SK-N-SH (cell line): ENCODE measurements around the gene DBNDD2. TPM values are rescaled to one million over a fixed set of nuclear protein-coding genes. Genes with fewer than 3 reads are reported as not detected.

ENCODE experiments used
- CTCF ChIA-PET: fragments of 300-600, 350-600 bp; formaldehyde crosslinking; extraction: SDS; loops from one replicate; lab custom pipeline; 2021; lab: Yijun Ruan, JAX
- POLR2A ChIA-PET: fragments of 350-600 bp; sonication (Branson Sonifier 250); formaldehyde crosslinking; extraction: SDS; loops from one replicate; lab custom pipeline; 2020; ENCODE audit warnings: antibody characterized with exemption, inconsistent platforms; lab: Yijun Ruan, JAX
- DNase-seq: peaks from one replicate; pipeline ENCODE4 v3.0.0; 2012
- H2AFZ ChIP-seq: fragments of 200-600 bp; sonication (generic); 2 replicates; pipeline ENCODE4 v1.8.1; 2016; ENCODE audit warnings: antibody characterized with exemption, mild to moderate bottlenecking, low read depth
- H3F3A ChIP-seq: fragments of 200-600 bp; sonication (generic); replicated peaks from 2 replicates; pipeline ENCODE3; 2016; ENCODE audit warnings: antibody characterized with exemption, mild to moderate bottlenecking; ENCODE audit not compliant: insufficient read depth
- H3K27ac ChIP-seq, 2 experiments: fragments of 200-500 bp in 1 of 2; fragments of 200-600 bp in 1 of 2; sonication (Bioruptor generic) in 1 of 2; sonication (generic), shearing (Covaris generic) in 1 of 2; 2 replicates each; pipeline versions ENCODE4 v1.5.1 to v1.6.1; 2014 to 2016; ENCODE audit warnings: low read depth in 2 of 2, inconsistent platforms in 1 of 2, low read length in 1 of 2, mild to moderate bottlenecking in 1 of 2, mixed read lengths in 1 of 2
- H3K27me3 ChIP-seq: fragments of 200-600 bp; sonication (generic), shearing (Covaris generic); 2 replicates; pipeline ENCODE4 v1.6.1; 2016; ENCODE audit warnings: mixed run types; ENCODE audit not compliant: insufficient read depth
- H3K36me3 ChIP-seq, 2 experiments: fragments of 200-500 bp in 1 of 2; fragments of 200-600 bp in 1 of 2; sonication (Bioruptor generic) in 1 of 2; sonication (generic) in 1 of 2; replicated peaks in 1 of 2; 2 replicates each; pipeline versions ENCODE3 to v1.5.1; 2014 to 2016; ENCODE audit warnings: low read length in 1 of 2, mild to moderate bottlenecking in 1 of 2; ENCODE audit not compliant: insufficient read depth in 2 of 2, control insufficient read depth in 1 of 2
- H3K4me1 ChIP-seq, 2 experiments: fragments of 200-500 bp in 1 of 2; fragments of 200-600 bp in 1 of 2; sonication (Bioruptor generic) in 1 of 2; sonication (generic), shearing (Covaris generic) in 1 of 2; 2 replicates each; pipeline versions ENCODE4 v1.5.1 to v1.6.1; 2014 to 2016; ENCODE audit warnings: low read depth in 1 of 2, low read length in 1 of 2, mixed run types in 1 of 2; ENCODE audit not compliant: insufficient read depth in 2 of 2, control insufficient read depth in 1 of 2
- H3K4me2 ChIP-seq: fragments of 200-600 bp; sonication (generic), shearing (Covaris generic); 2 replicates; pipeline ENCODE4 v1.6.1; 2017; ENCODE audit warnings: mixed run types
- H3K4me3 ChIP-seq, 2 experiments: fragments of 200-500 bp in 1 of 2; fragments of 200-600 bp in 1 of 2; sonication (Bioruptor generic) in 1 of 2; sonication (generic), shearing (Covaris generic) in 1 of 2; 2 replicates each; pipeline versions ENCODE4 v1.5.1 to v1.8.1; 2014 to 2016; ENCODE audit warnings: low read depth in 2 of 2, inconsistent platforms in 1 of 2, low read length in 1 of 2, mild to moderate bottlenecking in 1 of 2, mixed read lengths in 1 of 2, moderate library complexity in 1 of 2
- H3K79me2 ChIP-seq: fragments of 200-600 bp; sonication (generic); 2 replicates; pipeline ENCODE4 v1.8.1; 2017; ENCODE audit warnings: mild to moderate bottlenecking; ENCODE audit not compliant: insufficient read depth
- H3K9ac ChIP-seq: fragments of 200-600 bp; sonication (generic); 2 replicates; pipeline ENCODE4 v1.6.1; 2017; ENCODE audit warnings: mixed run types
- H3K9me2 ChIP-seq: fragments of 200-600 bp; sonication (generic); 2 replicates; pipeline ENCODE4 v1.6.1; 2017; ENCODE audit warnings: mixed run types
- H3K9me3 ChIP-seq: fragments of 200-600 bp; sonication (generic); 2 replicates; pipeline ENCODE4 v1.6.1; 2017; ENCODE audit warnings: mixed run types, mild to moderate bottlenecking, moderate library complexity
- H4K20me1 ChIP-seq: fragments of 200-600 bp; sonication (generic); 2 replicates; pipeline ENCODE4 v1.6.1; 2017; ENCODE audit warnings: mild to moderate bottlenecking, mixed run types; ENCODE audit not compliant: insufficient read depth
- ELF1 ChIP-seq: IDR thresholded peaks from 2 replicates; pipeline ENCODE4 v1.4.0; 2012
- EZH2phosphoT487 ChIP-seq: fragments of 200-600 bp; sonication (generic); IDR thresholded peaks from 2 replicates; pipeline ENCODE4 v1.6.1; 2017; ENCODE audit warnings: low read depth, mixed run types, mild to moderate bottlenecking, antibody characterized with exemption, moderate library complexity, borderline replicate concordance
- FOSL2 ChIP-seq: IDR thresholded peaks from 2 replicates; pipeline ENCODE4 v1.4.0; 2012; ENCODE audit warnings: low read depth, mild to moderate bottlenecking, moderate library complexity, borderline replicate concordance
- FOXJ3 ChIP-seq: sonication (generic); formaldehyde crosslinking; IDR thresholded peaks from 2 replicates; pipeline ENCODE4 v1.5.1; 2020; ENCODE audit warnings: mild to moderate bottlenecking, missing genetic modification reagents
- JUND ChIP-seq: IDR thresholded peaks from 2 replicates; pipeline ENCODE4 v1.4.0; 2012
- MEF2A ChIP-seq: IDR thresholded peaks from 2 replicates; pipeline ENCODE4 v1.4.0; 2012; ENCODE audit warnings: low read depth, borderline replicate concordance
- MXI1 ChIP-seq: IDR thresholded peaks from 2 replicates; pipeline ENCODE4 v1.6.1; 2012; ENCODE audit warnings: mild to moderate bottlenecking, low read depth, low read length, improper control_type of control experiment
- PBX3 ChIP-seq: IDR thresholded peaks from 2 replicates; pipeline ENCODE4; 2012
- POLR2AphosphoS5 ChIP-seq: IDR thresholded peaks from 2 replicates; pipeline ENCODE4 v1.6.1; 2012; ENCODE audit warnings: low read depth, low read length
- RAD21 ChIP-seq: IDR thresholded peaks from 2 replicates; pipeline ENCODE4 v1.6.1; 2012; ENCODE audit warnings: mild to moderate bottlenecking, low read length
- REST ChIP-seq: IDR thresholded peaks from 2 replicates; pipeline ENCODE4 v1.6.1; 2012; ENCODE audit warnings: mild to moderate bottlenecking, low read depth, low read length, moderate library complexity
- RFX5 ChIP-seq: IDR thresholded peaks from 2 replicates; pipeline ENCODE4 v1.6.1; 2012; ENCODE audit warnings: mild to moderate bottlenecking, improper control_type of control experiment, low read length
- RXRA ChIP-seq: IDR thresholded peaks from 2 replicates; pipeline ENCODE4 v1.4.0; 2012; ENCODE audit warnings: low read depth, mild to moderate bottlenecking, borderline replicate concordance
- TCF12 ChIP-seq: IDR thresholded peaks from 2 replicates; pipeline ENCODE4 v1.4.0; 2012
- TEAD4 ChIP-seq: IDR thresholded peaks from 2 replicates; pipeline ENCODE4 v1.4.0; 2012; ENCODE audit warnings: mild to moderate bottlenecking, borderline replicate concordance; ENCODE audit not compliant: insufficient read depth
- YY1 ChIP-seq: IDR thresholded peaks from 2 replicates; pipeline ENCODE4 v1.4.0; 2012; ENCODE audit warnings: low read depth, mild to moderate bottlenecking
- ZBTB33 ChIP-seq: IDR thresholded peaks from 2 replicates; pipeline ENCODE4 v1.4.0; 2012; ENCODE audit warnings: low read depth, borderline replicate concordance
- WGBS: methylation state at CpG from one replicate; pipeline ENCODE4 v1.1.6; 2017; ENCODE audit warnings: low lambda C conversion rate; 5-methylcytosine and 5-hydroxymethylcytosine counted together
- polyA plus RNA-seq, 3 experiments: library from polyadenylated mRNA; depleted of rRNA; stranded (reverse); fragments of >200 nt; gene quantifications; 2 replicates each; pipeline ENCODE4 v1.2.3, GENCODE V29; 2012
- TF ChIP-seq, protein P1 (sequence below): IDR thresholded peaks from 2 replicates; pipeline ENCODE4 v1.4.0; 2012; ENCODE audit warnings: low read depth
- TF ChIP-seq, protein P2 (sequence below): fragments of 150-350 bp; IDR thresholded peaks from 2 replicates; pipeline ENCODE4 v1.6.1; 2016; ENCODE audit warnings: mild to moderate bottlenecking, low read depth, low read length

DBNDD2 gene
- polyA plus RNA-seq, 1 of the 3 experiments (the other 2 are of a cell fraction) = 22.4 TPM

DNA sequence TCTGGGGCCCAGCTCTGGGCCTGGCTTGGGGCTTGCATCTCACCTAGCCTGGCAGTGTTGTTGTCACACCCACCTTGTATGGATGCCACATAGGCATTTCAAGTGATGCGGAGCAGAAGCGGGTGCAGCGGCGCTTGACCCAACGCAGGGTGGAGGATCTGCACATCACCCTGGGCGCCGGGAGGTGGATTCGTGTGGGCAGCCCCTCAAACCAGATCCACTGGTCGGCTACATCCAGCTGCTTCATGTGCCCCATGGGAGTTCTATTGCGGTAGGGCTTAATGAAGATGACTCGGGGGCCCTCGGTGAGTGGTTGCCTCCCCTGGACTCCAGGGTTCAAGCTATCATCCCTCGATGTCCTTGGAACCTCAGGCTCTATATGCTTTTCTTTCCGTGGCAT lies 33.1 kb upstream of the DBNDD2 start:
- no peak overlapping the region for H3K4me2 ChIP-seq
- no peaks in the 10 kb centered on the region for H3K36me3 ChIP-seq
- no peaks in the 10 kb centered on the region for H3F3A ChIP-seq
- H3K27me3 ChIP-seq = no peaks in the 10 kb centered on the region
- H3K9me3 ChIP-seq = no peaks in the 10 kb centered on the region
- H3K9ac ChIP-seq = no peak overlapping the region
- no peaks in the 10 kb centered on the region for H4K20me1 ChIP-seq
- no peak overlapping the region for H3K4me3 ChIP-seq
- WGBS = 96% methylated on average over 14 of the region's 14 CpGs
- H2AFZ ChIP-seq = no peak overlapping the region
- H3K27ac ChIP-seq = no peak overlapping the region
- no peak for DNase-seq
- no peaks in the 10 kb centered on the region for H3K4me1 ChIP-seq
- H3K9me2 ChIP-seq = no peaks in the 10 kb centered on the region
- ChIA-PET POLR2A (no interaction called here), CTCF (interaction anchor here (0.7 to 15.6 kb wide), 12 partner anchors 12 to 396 kb away, joined by 3 to 143 read pairs (median 10); partner anchors contain the start of genes DBNDD2 and SYS1)
- no peaks in the 10 kb centered on the region for H3K79me2 ChIP-seq
- no peak for TF ChIP-seq RXRA
- no peak for TF ChIP-seq TEAD4
- TF ChIP-seq ZBTB33 = no peak
- TF ChIP-seq ELF1 = no peak
- no peak for TF ChIP-seq EZH2phosphoT487
- no peak for TF ChIP-seq PBX3
- TF ChIP-seq JUND = no peak
- TF ChIP-seq YY1 = no peak
- no peak for TF ChIP-seq MXI1
- TF ChIP-seq TCF12 = no peak
- no peak for TF ChIP-seq FOSL2
- no peak for TF ChIP-seq FOXJ3 (CRISPR knock-in tag)
- TF ChIP-seq, protein P1, sequence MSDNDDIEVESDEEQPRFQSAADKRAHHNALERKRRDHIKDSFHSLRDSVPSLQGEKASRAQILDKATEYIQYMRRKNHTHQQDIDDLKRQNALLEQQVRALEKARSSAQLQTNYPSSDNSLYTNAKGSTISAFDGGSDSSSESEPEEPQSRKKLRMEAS = no peak
- no peak for TF ChIP-seq REST
- no peak for TF ChIP-seq MEF2A
- TF ChIP-seq POLR2AphosphoS5 = no peak
- no peak for TF ChIP-seq RAD21
- TF ChIP-seq, protein P2, sequence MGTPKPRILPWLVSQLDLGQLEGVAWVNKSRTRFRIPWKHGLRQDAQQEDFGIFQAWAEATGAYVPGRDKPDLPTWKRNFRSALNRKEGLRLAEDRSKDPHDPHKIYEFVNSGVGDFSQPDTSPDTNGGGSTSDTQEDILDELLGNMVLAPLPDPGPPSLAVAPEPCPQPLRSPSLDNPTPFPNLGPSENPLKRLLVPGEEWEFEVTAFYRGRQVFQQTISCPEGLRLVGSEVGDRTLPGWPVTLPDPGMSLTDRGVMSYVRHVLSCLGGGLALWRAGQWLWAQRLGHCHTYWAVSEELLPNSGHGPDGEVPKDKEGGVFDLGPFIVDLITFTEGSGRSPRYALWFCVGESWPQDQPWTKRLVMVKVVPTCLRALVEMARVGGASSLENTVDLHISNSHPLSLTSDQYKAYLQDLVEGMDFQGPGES = no peak
- no peak for TF ChIP-seq RFX5
- TF ChIP-seq, all 33 proteins: peak for 0
